ENCODE data around the gene EFCAB3. TPM values are rescaled to one million over a fixed set of nuclear protein-coding genes. Genes with fewer than 3 reads are reported as not detected.
"Not testable (repeated sequence)": the region's sequence is repeated elsewhere in the genome, so short reads cannot be mapped to it uniquely, and the experiment has no call there.

Gene EFCAB3
- total RNA-seq, 2 experiments from 2014 or later = not detected

- H3K27ac ChIP-seq (ENCODE audit: low read depth, low read length, poor library complexity, severe bottlenecking); intact Hi-C loops (cut with micrococcal nuclease; ENCODE audit: unreplicated experiment); H3K4me1 ChIP-seq (ENCODE audit: insufficient read depth, low read length, poor library complexity, severe bottlenecking); POLR2A ChIA-PET; H2AFZ ChIP-seq (ENCODE audit: low read length); H4K20me1 ChIP-seq (ENCODE audit: insufficient read depth, low read length); H3K79me2 ChIP-seq (ENCODE audit: insufficient read depth, low read depth, low read length); H3K9me2 ChIP-seq (ENCODE audit: insufficient read depth, low read length); DNase-seq (ENCODE audit: low spot score); CTCF ChIA-PET (ENCODE audit: unreplicated experiment); BruUV-seq (replicated peaks); H3K4me2 ChIP-seq (ENCODE audit: low read length); H3K9me3 ChIP-seq (ENCODE audit: low read length); H3K4me3 ChIP-seq (ENCODE audit: low read depth, low read length, poor library complexity, severe bottlenecking): not testable (repeated sequence)
- H3K36me3 ChIP-seq (ENCODE audit: insufficient read depth, low read length) = peaks cover 62% of the 10 kb centered on the region
Observed at GRCh38 chr17:62441181-62441580, 60.8 kb downstream of the EFCAB3 start.

DNA sequence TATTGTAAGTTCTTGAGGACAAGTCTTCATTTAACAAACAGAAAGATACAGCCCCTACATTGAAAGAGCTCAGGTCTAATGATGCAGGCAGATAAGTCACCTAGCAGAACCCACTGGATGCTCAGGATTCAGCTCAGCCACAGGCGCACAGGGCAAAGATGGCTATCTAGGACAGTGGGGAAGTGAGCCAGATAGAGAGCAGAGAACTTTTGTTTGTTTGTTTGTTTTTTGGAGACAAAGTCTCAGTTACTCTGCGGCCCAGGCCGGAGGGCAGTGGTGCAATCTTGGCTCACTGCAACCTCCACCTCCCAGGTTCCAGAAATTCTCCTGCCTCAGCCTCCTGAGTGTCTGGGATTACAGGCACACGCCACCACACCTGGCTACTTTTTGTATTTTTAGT lies 63.7 kb downstream of the EFCAB3 start:
- BruUV-seq (replicated peaks) = no TSS peak
- H3K9me2 ChIP-seq (ENCODE audit: insufficient read depth, low read length) = no peaks in the 10 kb centered on the region
- H3K4me3 ChIP-seq (ENCODE audit: low read depth, low read length, poor library complexity, severe bottlenecking) = no peak overlapping the region
- H4K20me1 ChIP-seq (ENCODE audit: insufficient read depth, low read length) = no peaks in the 10 kb centered on the region
- no peaks in the 10 kb centered on the region for H3K79me2 ChIP-seq (ENCODE audit: insufficient read depth, low read depth, low read length)
- TF ChIP-seq, protein P1, sequence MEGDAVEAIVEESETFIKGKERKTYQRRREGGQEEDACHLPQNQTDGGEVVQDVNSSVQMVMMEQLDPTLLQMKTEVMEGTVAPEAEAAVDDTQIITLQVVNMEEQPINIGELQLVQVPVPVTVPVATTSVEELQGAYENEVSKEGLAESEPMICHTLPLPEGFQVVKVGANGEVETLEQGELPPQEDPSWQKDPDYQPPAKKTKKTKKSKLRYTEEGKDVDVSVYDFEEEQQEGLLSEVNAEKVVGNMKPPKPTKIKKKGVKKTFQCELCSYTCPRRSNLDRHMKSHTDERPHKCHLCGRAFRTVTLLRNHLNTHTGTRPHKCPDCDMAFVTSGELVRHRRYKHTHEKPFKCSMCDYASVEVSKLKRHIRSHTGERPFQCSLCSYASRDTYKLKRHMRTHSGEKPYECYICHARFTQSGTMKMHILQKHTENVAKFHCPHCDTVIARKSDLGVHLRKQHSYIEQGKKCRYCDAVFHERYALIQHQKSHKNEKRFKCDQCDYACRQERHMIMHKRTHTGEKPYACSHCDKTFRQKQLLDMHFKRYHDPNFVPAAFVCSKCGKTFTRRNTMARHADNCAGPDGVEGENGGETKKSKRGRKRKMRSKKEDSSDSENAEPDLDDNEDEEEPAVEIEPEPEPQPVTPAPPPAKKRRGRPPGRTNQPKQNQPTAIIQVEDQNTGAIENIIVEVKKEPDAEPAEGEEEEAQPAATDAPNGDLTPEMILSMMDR (conservative IDR thresholded peaks at IDR 0.05; ENCODE audit: low read length) = no peak
- no peak for TF ChIP-seq EZH2phosphoT487 (IDR thresholded peaks at IDR 0.05; ENCODE audit: borderline replicate concordance, low read depth, low read length)
- H3K36me3 ChIP-seq (ENCODE audit: insufficient read depth, low read length) = peaks cover 75% of the 10 kb centered on the region
- POLR2A ChIA-PET = no interaction called here
- intact Hi-C loops (cut with micrococcal nuclease; ENCODE audit: unreplicated experiment) = no loop called here
- DNase-seq (ENCODE audit: low spot score) = no peak
- H3K9me3 ChIP-seq (ENCODE audit: low read length) = no peaks in the 10 kb centered on the region
- H3K4me2 ChIP-seq (ENCODE audit: low read length) = no peak overlapping the region
- CTCF ChIA-PET (ENCODE audit: unreplicated experiment) = no interaction called here
- H3K4me1 ChIP-seq (ENCODE audit: insufficient read depth, low read length, poor library complexity, severe bottlenecking) = no peaks in the 10 kb centered on the region
- no peak overlapping the region for H3K27ac ChIP-seq (ENCODE audit: low read depth, low read length, poor library complexity, severe bottlenecking)
- no peak overlapping the region for H2AFZ ChIP-seq (ENCODE audit: low read length)

DNA sequence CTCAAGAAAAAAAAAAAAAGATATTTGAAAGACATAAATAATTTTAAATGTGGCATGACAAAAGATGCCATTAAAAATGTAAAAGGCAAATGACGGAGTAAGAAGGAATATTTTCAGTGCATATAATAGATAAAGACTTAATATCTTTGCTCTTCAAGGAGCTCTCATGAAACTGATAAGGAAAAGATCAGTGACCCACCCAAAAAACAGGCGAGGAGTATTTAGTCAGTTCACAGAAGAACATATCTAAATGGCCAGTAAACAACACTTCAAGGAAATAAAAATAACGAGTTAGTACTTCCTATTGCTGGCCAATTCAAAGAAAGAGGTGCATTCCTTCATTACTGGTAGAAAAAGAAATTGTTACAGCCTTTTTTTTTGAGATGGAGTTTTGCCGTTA lies 65.4 kb downstream of the EFCAB3 start:
- H3K4me1 ChIP-seq (ENCODE audit: insufficient read depth, low read length, poor library complexity, severe bottlenecking); H3K9me3 ChIP-seq (ENCODE audit: low read length); DNase-seq (ENCODE audit: low spot score); intact Hi-C loops (cut with micrococcal nuclease; ENCODE audit: unreplicated experiment); H3K4me2 ChIP-seq (ENCODE audit: low read length); H3K27ac ChIP-seq (ENCODE audit: low read depth, low read length, poor library complexity, severe bottlenecking); H3K9me2 ChIP-seq (ENCODE audit: insufficient read depth, low read length); H3K4me3 ChIP-seq (ENCODE audit: low read depth, low read length, poor library complexity, severe bottlenecking); H3K79me2 ChIP-seq (ENCODE audit: insufficient read depth, low read depth, low read length); CTCF ChIA-PET (ENCODE audit: unreplicated experiment); BruUV-seq (replicated peaks); H2AFZ ChIP-seq (ENCODE audit: low read length); H4K20me1 ChIP-seq (ENCODE audit: insufficient read depth, low read length): not testable (repeated sequence)
- POLR2A ChIA-PET = interaction anchor here (0.7 kb wide), 1 partner anchor 204 kb away, joined by 3 read pairs; no protein-coding TSS in a partner anchor
- H3K36me3 ChIP-seq (ENCODE audit: insufficient read depth, low read length) = peaks cover 71% of the 10 kb centered on the region

- intact Hi-C loops (cut with micrococcal nuclease; ENCODE audit: unreplicated experiment) = loop anchor here (2.0 kb wide), 1 partner anchor 29 kb away; the partner anchor contains the start of gene METTL2A
- H4K20me1 ChIP-seq (ENCODE audit: insufficient read depth, low read length); DNase-seq (ENCODE audit: low spot score); H3K9me3 ChIP-seq (ENCODE audit: low read length); CTCF ChIA-PET (ENCODE audit: unreplicated experiment); POLR2A ChIA-PET; H2AFZ ChIP-seq (ENCODE audit: low read length); H3K9me2 ChIP-seq (ENCODE audit: insufficient read depth, low read length); H3K79me2 ChIP-seq (ENCODE audit: insufficient read depth, low read depth, low read length); BruUV-seq (replicated peaks); H3K4me3 ChIP-seq (ENCODE audit: low read depth, low read length, poor library complexity, severe bottlenecking): not testable (repeated sequence)
- Histone ChIP-seq H3K4me2 (ENCODE audit: low read length) (peak overlapping the region; percentile 66), H3K4me1 (ENCODE audit: insufficient read depth, low read length, poor library complexity, severe bottlenecking) (peaks cover 51% of the 10 kb centered on the region), H3K27ac (ENCODE audit: low read depth, low read length, poor library complexity, severe bottlenecking) (peak overlapping the region; percentile 98), H3K36me3 (ENCODE audit: insufficient read depth, low read length) (peaks cover 21% of the 10 kb centered on the region)
Observed at GRCh38 chr17:62452195-62452594, 71.8 kb downstream of the EFCAB3 start.

DNA sequence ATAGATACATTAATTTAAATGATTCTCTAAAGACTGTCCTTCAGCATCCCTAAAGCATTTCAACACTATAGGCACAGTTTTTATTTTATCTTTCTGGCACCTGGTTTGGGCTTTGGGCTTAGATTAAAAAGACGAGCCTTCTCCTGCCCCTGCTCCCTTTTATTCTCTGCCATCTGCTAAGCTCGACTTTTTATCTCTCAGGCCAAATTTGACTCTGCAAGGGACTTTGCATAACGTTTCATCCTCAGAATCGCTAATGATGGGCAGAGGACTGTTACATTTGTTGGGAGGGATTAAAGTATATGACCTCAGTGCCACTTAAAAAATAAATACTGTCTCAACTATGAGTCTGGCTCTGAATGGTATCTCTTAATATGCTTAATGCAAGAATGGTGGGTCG lies 72.7 kb downstream of the EFCAB3 start:
- POLR2A ChIA-PET = not testable (repeated sequence)

GRCh38 chr17:62453656-62454055 lies 73.3 kb downstream of the EFCAB3 start:
- H3K27ac ChIP-seq (ENCODE audit: low read depth, low read length, poor library complexity, severe bottlenecking) = peak overlapping the region; percentile 98
- POLR2A ChIA-PET = interaction anchor here (0.6 kb wide), 1 partner anchor 151 kb away, joined by 4 read pairs; no protein-coding TSS in a partner anchor
- BruUV-seq (replicated peaks); H3K9me3 ChIP-seq (ENCODE audit: low read length); H2AFZ ChIP-seq (ENCODE audit: low read length); H3K79me2 ChIP-seq (ENCODE audit: insufficient read depth, low read depth, low read length); H4K20me1 ChIP-seq (ENCODE audit: insufficient read depth, low read length); CTCF ChIA-PET (ENCODE audit: unreplicated experiment); H3K9me2 ChIP-seq (ENCODE audit: insufficient read depth, low read length); H3K36me3 ChIP-seq (ENCODE audit: insufficient read depth, low read length): not testable (repeated sequence)
- H3K4me2 ChIP-seq (ENCODE audit: low read length) = peak overlapping the region; percentile 66
- peak overlapping the region; percentile 47 for H3K4me3 ChIP-seq (ENCODE audit: low read depth, low read length, poor library complexity, severe bottlenecking)
- peak; percentile 78 for DNase-seq (ENCODE audit: low spot score)
- intact Hi-C loops (cut with micrococcal nuclease; ENCODE audit: unreplicated experiment) = loop anchor here (2.0 kb wide), 1 partner anchor 31 kb away; the partner anchor contains the start of gene METTL2A
- H3K4me1 ChIP-seq (ENCODE audit: insufficient read depth, low read length, poor library complexity, severe bottlenecking) = peaks cover 66% of the 10 kb centered on the region

More for the DNA sequence above, 72.7 kb downstream of the EFCAB3 start:
- BruUV-seq (replicated peaks); H3K79me2 ChIP-seq (ENCODE audit: insufficient read depth, low read depth, low read length); CTCF ChIA-PET (ENCODE audit: unreplicated experiment); H3K9me3 ChIP-seq (ENCODE audit: low read length); H2AFZ ChIP-seq (ENCODE audit: low read length); H4K20me1 ChIP-seq (ENCODE audit: insufficient read depth, low read length); H3K9me2 ChIP-seq (ENCODE audit: insufficient read depth, low read length): not testable (repeated sequence)
- Histone ChIP-seq H3K36me3 (ENCODE audit: insufficient read depth, low read length) (peaks cover 13% of the 10 kb centered on the region), H3K4me2 (ENCODE audit: low read length) (peak overlapping the region; percentile 66), H3K4me3 (ENCODE audit: low read depth, low read length, poor library complexity, severe bottlenecking) (peak overlapping the region; percentile 30), H3K4me1 (ENCODE audit: insufficient read depth, low read length, poor library complexity, severe bottlenecking) (peaks cover 59% of the 10 kb centered on the region), H3K27ac (ENCODE audit: low read depth, low read length, poor library complexity, severe bottlenecking) (peak overlapping the region; percentile 98)
- DNase-seq (ENCODE audit: low spot score) = peak; percentile 59
- intact Hi-C loops (cut with micrococcal nuclease; ENCODE audit: unreplicated experiment) = loop anchor here (2.0 kb wide), 1 partner anchor 30 kb away; the partner anchor contains the start of gene METTL2A
